HG03066 (cell line): ENCODE results near the gene OR10G2.
"Not testable (repeated sequence)": the region's sequence is repeated elsewhere in the genome, so short reads cannot be mapped to it uniquely, and the experiment has no call there.

Experiments
- ATAC-seq: cut with Tn5 transposase; IDR thresholded peaks from one replicate; pipeline ENCODE4 v1.9.1; 2021; ENCODE audit warnings: low read depth; ENCODE audit not compliant: unreplicated experiment

Gene OR10G2

DNA sequence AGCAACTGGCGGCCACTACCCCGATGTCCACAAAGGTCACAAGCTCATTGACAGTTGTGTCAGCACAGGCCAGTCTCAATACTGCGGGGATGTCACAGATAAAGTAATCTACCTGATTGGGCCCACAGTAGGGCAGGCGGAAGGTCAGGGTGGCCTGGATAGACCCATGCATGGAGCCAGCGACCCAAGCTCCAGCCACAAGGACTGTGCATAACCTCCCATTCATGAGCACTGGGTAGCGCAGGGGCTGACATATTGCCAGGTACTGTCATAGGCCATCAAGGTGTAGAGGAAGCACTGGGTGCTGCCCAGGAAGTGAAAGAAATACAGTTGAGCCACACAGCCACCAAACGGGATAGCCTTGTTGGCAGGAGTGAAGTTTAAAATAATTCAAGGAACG, 32.6 kb downstream of the OR10G2 start:
- not testable (repeated sequence) for ATAC-seq

DNA sequence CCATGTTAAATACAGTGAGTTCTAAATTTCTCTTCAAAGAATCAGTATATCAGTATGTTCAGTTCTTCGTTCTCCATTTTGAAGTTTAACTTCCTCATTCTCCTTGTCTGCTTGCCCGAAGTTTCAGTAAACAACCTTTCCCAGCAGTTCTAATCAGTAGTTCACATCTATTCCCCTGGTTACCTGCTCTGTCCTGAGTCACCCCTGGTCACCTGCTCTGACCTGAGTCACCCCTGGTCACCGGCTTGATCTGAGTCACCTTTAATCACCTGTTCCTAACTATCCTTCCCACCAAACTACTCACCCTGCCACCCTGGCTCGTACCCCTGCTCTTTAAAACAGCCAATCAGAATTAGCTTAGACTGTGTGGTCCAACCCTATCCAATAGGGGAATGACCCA, 45.4 kb downstream of the OR10G2 start:
- ATAC-seq, result no peak
